NB4 (cell line): Measurements from ENCODE around the gene OR10A4.
"Not testable (repeated sequence)": the region's sequence is repeated elsewhere in the genome, so short reads cannot be mapped to it uniquely, and the experiment has no call there.

ENCODE experiments used
- DNase-seq: peaks from one replicate; pipeline ENCODE4 v3.0.0; 2010; ENCODE audit warnings: low read depth
- H3K4me3 ChIP-seq: one replicate; pipeline ENCODE4 v1.5.1; 2011; ENCODE audit warnings: mild to moderate bottlenecking, low read depth, low read length, moderate library complexity
- MYC ChIP-seq: IDR thresholded peaks from 2 replicates; pipeline ENCODE4 v1.6.1; 2011; ENCODE audit warnings: low read depth, low read length
- POLR2A ChIP-seq: IDR thresholded peaks from 2 replicates; pipeline ENCODE4 v1.6.1; 2011; ENCODE audit warnings: mild to moderate bottlenecking; ENCODE audit not compliant: insufficient read length; ENCODE audit errors: extremely low read depth
- TF ChIP-seq, protein P1 (sequence below): IDR thresholded peaks from one replicate; pipeline ENCODE4 v1.5.1; 2012; ENCODE audit warnings: low read depth, low read length
- TF ChIP-seq, protein P2 (sequence below): IDR thresholded peaks from 2 replicates; pipeline ENCODE4 v1.6.1; 2011; ENCODE audit warnings: low read depth, low read length

The OR10A4 gene

DNA sequence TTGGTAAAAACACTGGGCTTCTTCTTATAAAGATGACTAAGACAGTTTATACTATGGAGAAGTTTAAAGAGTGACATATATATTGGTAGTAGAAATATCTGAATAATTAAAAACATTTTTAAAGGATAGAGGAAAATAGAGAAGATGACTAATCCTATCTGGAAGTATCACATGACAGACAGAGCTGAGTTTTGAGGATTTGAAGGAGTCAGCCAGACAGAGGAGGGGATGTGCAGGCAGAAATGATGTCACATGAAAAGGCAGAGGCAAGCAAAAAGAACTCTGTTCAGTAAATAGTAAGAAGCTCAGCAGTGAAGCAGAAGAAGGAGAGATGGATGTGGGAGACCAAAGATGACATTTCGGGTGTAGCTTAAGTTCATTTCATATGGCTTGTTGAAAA, 12.0 kb upstream of the OR10A4 start:
- H3K4me3 ChIP-seq = no peak overlapping the region
- no peak for DNase-seq
- TF ChIP-seq, protein P1, sequence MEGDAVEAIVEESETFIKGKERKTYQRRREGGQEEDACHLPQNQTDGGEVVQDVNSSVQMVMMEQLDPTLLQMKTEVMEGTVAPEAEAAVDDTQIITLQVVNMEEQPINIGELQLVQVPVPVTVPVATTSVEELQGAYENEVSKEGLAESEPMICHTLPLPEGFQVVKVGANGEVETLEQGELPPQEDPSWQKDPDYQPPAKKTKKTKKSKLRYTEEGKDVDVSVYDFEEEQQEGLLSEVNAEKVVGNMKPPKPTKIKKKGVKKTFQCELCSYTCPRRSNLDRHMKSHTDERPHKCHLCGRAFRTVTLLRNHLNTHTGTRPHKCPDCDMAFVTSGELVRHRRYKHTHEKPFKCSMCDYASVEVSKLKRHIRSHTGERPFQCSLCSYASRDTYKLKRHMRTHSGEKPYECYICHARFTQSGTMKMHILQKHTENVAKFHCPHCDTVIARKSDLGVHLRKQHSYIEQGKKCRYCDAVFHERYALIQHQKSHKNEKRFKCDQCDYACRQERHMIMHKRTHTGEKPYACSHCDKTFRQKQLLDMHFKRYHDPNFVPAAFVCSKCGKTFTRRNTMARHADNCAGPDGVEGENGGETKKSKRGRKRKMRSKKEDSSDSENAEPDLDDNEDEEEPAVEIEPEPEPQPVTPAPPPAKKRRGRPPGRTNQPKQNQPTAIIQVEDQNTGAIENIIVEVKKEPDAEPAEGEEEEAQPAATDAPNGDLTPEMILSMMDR = no peak
- TF ChIP-seq, protein P2, sequence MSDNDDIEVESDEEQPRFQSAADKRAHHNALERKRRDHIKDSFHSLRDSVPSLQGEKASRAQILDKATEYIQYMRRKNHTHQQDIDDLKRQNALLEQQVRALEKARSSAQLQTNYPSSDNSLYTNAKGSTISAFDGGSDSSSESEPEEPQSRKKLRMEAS = no peak
- TF ChIP-seq POLR2A = no peak
- no peak for TF ChIP-seq MYC

DNA sequence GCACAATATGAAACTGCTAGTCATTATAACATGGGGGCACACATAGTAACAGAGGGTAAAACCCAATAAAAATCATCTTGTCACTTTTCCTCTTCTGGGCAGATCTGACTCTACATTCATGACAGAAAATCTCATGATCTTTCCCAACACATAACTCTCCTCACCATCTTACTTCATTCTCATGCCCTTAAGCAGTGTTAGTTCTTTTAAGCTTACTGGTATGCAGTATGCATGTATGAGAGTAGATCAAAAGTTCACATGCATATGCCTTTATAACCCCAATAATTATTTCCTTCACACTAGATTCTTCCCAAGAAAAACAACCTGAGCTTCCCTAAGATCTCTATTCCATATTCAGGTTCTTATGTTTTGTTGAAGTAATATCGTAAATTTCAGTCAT, 5.1 kb upstream of the OR10A4 start:
- TF ChIP-seq, protein P1 = no peak
- TF ChIP-seq, protein P2 = no peak
- no peak for TF ChIP-seq POLR2A
- no peak for TF ChIP-seq MYC
- DNase-seq = no peak
- no peak overlapping the region for H3K4me3 ChIP-seq

DNA sequence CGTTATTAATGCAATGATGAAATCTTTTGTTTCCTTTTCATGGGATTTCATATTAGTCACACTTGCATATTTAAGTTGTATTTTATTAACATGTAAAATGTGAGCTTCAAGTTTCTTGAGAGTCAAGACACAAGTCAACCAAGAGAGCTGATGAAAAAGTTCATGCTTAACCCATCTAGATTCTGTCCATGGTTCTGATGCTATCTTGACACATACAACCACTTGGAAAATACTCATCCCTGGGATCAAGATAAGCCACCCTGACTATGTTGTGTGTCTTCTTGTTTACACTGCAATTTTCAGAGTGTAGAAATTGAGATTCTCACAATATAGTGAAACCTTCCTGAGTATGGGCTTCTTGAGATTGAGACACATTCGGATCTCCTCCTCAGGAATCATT, 664 bp upstream of the OR10A4 start:
- H3K4me3 ChIP-seq = no peak overlapping the region
- TF ChIP-seq, protein P2 = no peak
- TF ChIP-seq, protein P1 = no peak
- TF ChIP-seq MYC (no peak), POLR2A (no peak)
- DNase-seq = no peak

DNA sequence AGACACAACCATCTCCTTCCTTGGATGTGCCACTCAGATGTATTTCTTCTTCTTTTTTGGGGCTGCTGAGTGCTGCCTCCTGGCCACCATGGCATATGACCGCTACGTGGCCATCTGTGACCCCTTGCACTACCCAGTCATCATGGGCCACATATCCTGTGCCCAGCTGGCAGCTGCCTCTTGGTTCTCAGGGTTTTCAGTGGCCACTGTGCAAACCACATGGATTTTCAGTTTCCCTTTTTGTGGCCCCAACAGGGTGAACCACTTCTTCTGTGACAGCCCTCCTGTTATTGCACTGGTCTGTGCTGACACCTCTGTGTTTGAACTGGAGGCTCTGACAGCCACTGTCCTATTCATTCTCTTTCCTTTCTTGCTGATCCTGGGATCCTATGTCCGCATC, 489 bp downstream of the OR10A4 start:
- no peak overlapping the region for H3K4me3 ChIP-seq
- TF ChIP-seq MYC (no peak), POLR2A (no peak)
- TF ChIP-seq, protein P2 = no peak
- TF ChIP-seq, protein P1 = no peak
- DNase-seq = no peak

DNA sequence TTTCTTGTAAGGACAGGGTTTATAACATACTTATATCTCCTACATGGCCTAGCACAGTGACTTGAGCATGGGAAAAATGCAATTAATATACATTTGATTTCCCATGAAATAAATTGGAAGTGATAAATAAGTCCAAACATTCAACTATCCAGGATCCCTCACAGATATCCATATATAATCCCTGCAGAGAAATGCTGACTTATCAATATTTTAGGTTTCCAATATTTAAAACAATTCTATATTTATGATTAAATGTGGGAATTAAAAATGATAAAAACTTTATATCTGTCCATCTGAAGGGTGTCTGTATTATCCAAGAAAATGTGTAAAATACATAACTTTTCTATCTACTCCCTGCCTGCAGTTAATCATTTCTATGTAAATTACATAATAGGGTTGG, 6.3 kb downstream of the OR10A4 start:
- TF ChIP-seq POLR2A (no peak), MYC (no peak)
- TF ChIP-seq, protein P2 = no peak
- TF ChIP-seq, protein P1 = no peak
- DNase-seq = no peak
- H3K4me3 ChIP-seq = no peak overlapping the region

DNA sequence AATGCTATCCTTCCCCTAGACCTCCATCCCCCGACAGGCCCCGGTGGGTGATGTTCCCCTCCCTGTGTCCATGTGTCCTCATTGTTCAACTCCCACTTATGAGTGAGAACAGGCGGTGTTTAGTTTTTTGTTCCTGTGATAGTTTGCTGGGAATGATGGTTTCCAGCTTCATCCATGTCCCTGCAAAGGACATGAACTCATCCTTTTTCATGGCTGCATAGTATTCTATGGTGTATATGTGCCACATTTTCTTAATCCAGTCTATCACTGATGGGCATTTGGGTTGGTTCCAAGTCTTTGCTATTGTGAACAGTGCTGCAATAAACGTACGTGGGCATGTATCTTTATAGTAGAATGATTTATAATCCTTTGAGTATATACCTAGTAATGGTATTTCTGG, 11.3 kb downstream of the OR10A4 start:
- H3K4me3 ChIP-seq, DNase-seq: not testable (repeated sequence)
